ENCODE results near the gene R3HDM2. TPM values are rescaled to one million over a fixed set of nuclear protein-coding genes. Genes with fewer than 3 reads are reported as not detected.
"Not testable (repeated sequence)": the region's sequence is repeated elsewhere in the genome, so short reads cannot be mapped to it uniquely, and the experiment has no call there.

The R3HDM2 gene
- total RNA-seq, 1 experiment from 2014 or later: 24.4 TPM

- no peak for DNase-seq (ENCODE audit: extremely low read depth, low read depth)
These were observed 152.1 kb downstream of the R3HDM2 start for GRCh38 chr12:57278465-57279381.

- DNase-seq (ENCODE audit: extremely low read depth, low read depth): no peak
These were observed 153.8 kb downstream of the R3HDM2 start for GRCh38 chr12:57276935-57277563.

GRCh38 chr12:57276233-57276632 is 154.6 kb downstream of the R3HDM2 start:
- DNase-seq (ENCODE audit: extremely low read depth, low read depth): not testable (repeated sequence)

GRCh38 chr12:57273516-57273915 is 157.3 kb downstream of the R3HDM2 start:
- no peak for DNase-seq (ENCODE audit: extremely low read depth, low read depth)

GRCh38 chr12:57272337-57273151 is 158.3 kb downstream of the R3HDM2 start:
- no peak for DNase-seq (ENCODE audit: extremely low read depth, low read depth)

GRCh38 chr12:57270966-57271470 is 159.8 kb downstream of the R3HDM2 start:
- no peak for DNase-seq (ENCODE audit: extremely low read depth, low read depth)

- DNase-seq (ENCODE audit: extremely low read depth, low read depth): no peak
These were observed 162.6 kb downstream of the R3HDM2 start for GRCh38 chr12:57268264-57268663.

- DNase-seq (ENCODE audit: extremely low read depth, low read depth): no peak
These were observed 164.2 kb downstream of the R3HDM2 start for GRCh38 chr12:57266681-57267080.

GRCh38 chr12:57263096-57263495 is 167.7 kb downstream of the R3HDM2 start:
- no peak for DNase-seq (ENCODE audit: extremely low read depth, low read depth)

GRCh38 chr12:57262126-57262822 is 168.6 kb downstream of the R3HDM2 start:
- peak; percentile 42 for DNase-seq (ENCODE audit: extremely low read depth, low read depth)

GRCh38 chr12:57261428-57261865 is 169.4 kb downstream of the R3HDM2 start:
- DNase-seq (ENCODE audit: extremely low read depth, low read depth): no peak

GRCh38 chr12:57260366-57260765 is 170.5 kb downstream of the R3HDM2 start:
- no peak for DNase-seq (ENCODE audit: extremely low read depth, low read depth)

- no peak for DNase-seq (ENCODE audit: extremely low read depth, low read depth)
These were observed 171.6 kb downstream of the R3HDM2 start for GRCh38 chr12:57258977-57259970.

GRCh38 chr12:57255916-57256315 is 174.9 kb downstream of the R3HDM2 start:
- DNase-seq (ENCODE audit: extremely low read depth, low read depth): no peak

GRCh38 chr12:57254506-57255280 is 176.2 kb downstream of the R3HDM2 start:
- no peak for DNase-seq (ENCODE audit: extremely low read depth, low read depth)

- no peak for DNase-seq (ENCODE audit: extremely low read depth, low read depth)
These were observed 179.9 kb downstream of the R3HDM2 start, which contains the start of gene STAC3 for GRCh38 chr12:57250956-57251355. TSS of gene STAC3 (minus strand) at chr12:57251187. CDS start at chr12:57249636, 1,551 bp downstream.

- DNase-seq (ENCODE audit: extremely low read depth, low read depth): no peak
These were observed 180.3 kb downstream of the R3HDM2 start for GRCh38 chr12:57250541-57250940.

All from NCI-H460 (cell line).